Ishikawa (cell line): ENCODE data around the gene ADGRL3.

ENCODE experiments used
- CEBPB ChIP-seq: IDR thresholded peaks from 2 replicates; pipeline ENCODE4 v1.6.1; 2012
- CREB1 ChIP-seq: IDR thresholded peaks from 2 replicates; pipeline ENCODE4 v1.6.1; 2012; ENCODE audit warnings: low read depth
- EGR1 ChIP-seq: IDR thresholded peaks from 2 replicates; pipeline ENCODE4 v1.6.1; 2012
- EP300 ChIP-seq: IDR thresholded peaks from 2 replicates; pipeline ENCODE4 v1.6.1; 2012; ENCODE audit warnings: borderline replicate concordance
- FOXM1 ChIP-seq: IDR thresholded peaks from 2 replicates; pipeline ENCODE4 v1.6.1; 2012; ENCODE audit warnings: low read depth, borderline replicate concordance
- MAX ChIP-seq: IDR thresholded peaks from 2 replicates; pipeline ENCODE4 v1.6.1; 2012
- NFIC ChIP-seq: IDR thresholded peaks from 2 replicates; pipeline ENCODE4 v1.6.1; 2012
- RAD21 ChIP-seq: IDR thresholded peaks from 2 replicates; pipeline ENCODE4 v1.6.1; 2012; ENCODE audit warnings: low read depth
- REST ChIP-seq: IDR thresholded peaks from 2 replicates; pipeline ENCODE4 v1.6.1; 2012; ENCODE audit warnings: low read depth, mild to moderate bottlenecking
- TAF1 ChIP-seq: IDR thresholded peaks from 2 replicates; pipeline ENCODE4 v1.6.1; 2012; ENCODE audit warnings: low read depth, mild to moderate bottlenecking
- TCF12 ChIP-seq: IDR thresholded peaks from 2 replicates; pipeline ENCODE4 v1.6.1; 2012; ENCODE audit warnings: low read depth
- TEAD4 ChIP-seq: IDR thresholded peaks from 2 replicates; pipeline ENCODE4 v1.6.1; 2012
- USF1 ChIP-seq: IDR thresholded peaks from 2 replicates; pipeline ENCODE4 v1.6.1; 2012
- YY1 ChIP-seq: IDR thresholded peaks from 2 replicates; pipeline ENCODE4 v1.6.1; 2012; ENCODE audit warnings: low read depth
- ZBTB7A ChIP-seq: IDR thresholded peaks from 2 replicates; pipeline ENCODE4 v1.6.1; 2012; ENCODE audit warnings: low read depth

Gene ADGRL3

GRCh38 chr4:61628282-61628681 lies 428.2 kb downstream of the ADGRL3 start:
- TF ChIP-seq TAF1 (no peak), MAX (no peak), USF1 (no peak), TCF12 (no peak), NFIC (no peak), EGR1 (no peak), REST (no peak), CEBPB (no peak), ZBTB7A (no peak), CREB1 (no peak), FOXM1 (no peak), TEAD4 (no peak), YY1 (no peak), EP300 (no peak), RAD21 (no peak)

- no peak for TF ChIP-seq TEAD4
- no peak for TF ChIP-seq ZBTB7A
- no peak for TF ChIP-seq EGR1
- TF ChIP-seq MAX = no peak
- TF ChIP-seq FOXM1 = no peak
- TF ChIP-seq USF1 = no peak
- TF ChIP-seq EP300 = no peak
- no peak for TF ChIP-seq REST
- no peak for TF ChIP-seq CREB1
- no peak for TF ChIP-seq NFIC
- TF ChIP-seq CEBPB = no peak
- TF ChIP-seq TCF12 = no peak
- TF ChIP-seq TAF1 = no peak
- no peak for TF ChIP-seq YY1
- no peak for TF ChIP-seq RAD21
These were observed 428.6 kb downstream of the ADGRL3 start for GRCh38 chr4:61628727-61629126.

GRCh38 chr4:61630548-61630947 lies 430.4 kb downstream of the ADGRL3 start:
- no peak for TF ChIP-seq USF1

- no peak for TF ChIP-seq ZBTB7A
- TF ChIP-seq MAX = no peak
These were observed 438.5 kb downstream of the ADGRL3 start for GRCh38 chr4:61638591-61638990.

GRCh38 chr4:61648264-61648663 lies 448.1 kb downstream of the ADGRL3 start:
- TF ChIP-seq MAX (no peak), EGR1 (no peak), CEBPB (no peak), YY1 (no peak), RAD21 (no peak), TCF12 (no peak), FOXM1 (no peak), EP300 (no peak), REST (no peak), USF1 (no peak), CREB1 (no peak)
